HG02938 (cell line): ENCODE measurements around the gene GLTPD2.

ENCODE experiments used
- ATAC-seq: cut with Tn5 transposase; IDR thresholded peaks from one replicate; pipeline ENCODE4 v1.9.1; 2021; ENCODE audit warnings: mild to moderate bottlenecking, moderate library complexity; ENCODE audit not compliant: unreplicated experiment

Gene GLTPD2

GRCh38 chr17:4788807-4789700, at the start of gene GLTPD2:
TSS of gene GLTPD2 (plus strand) at chr17:4788964. CDS start at chr17:4789012, 48 bp downstream.
- no peak for ATAC-seq

GRCh38 chr17:4739122-4740024, 49.4 kb upstream of the GLTPD2 start, which contains the start of the genes CXCL16 and ZMYND15:
TSS of gene CXCL16 (minus strand) at chr17:4739928. CDS start at chr17:4739339, 589 bp downstream.
TSS of gene ZMYND15 (plus strand) at chr17:4739833. CDS start at chr17:4740549, 716 bp downstream.
- no peak for ATAC-seq

- no peak for ATAC-seq
Measured at GRCh38 chr17:4740025-4740351, 48.8 kb upstream of the GLTPD2 start.

- no peak for ATAC-seq
Measured at GRCh38 chr17:4740584-4740983, 48.2 kb upstream of the GLTPD2 start.

- ATAC-seq = no peak
Measured at GRCh38 chr17:4741544-4741943, 47.2 kb upstream of the GLTPD2 start.

GRCh38 chr17:4742133-4742532, 46.6 kb upstream of the GLTPD2 start:
- ATAC-seq = no peak

GRCh38 chr17:4742629-4743028, 46.1 kb upstream of the GLTPD2 start:
- no peak for ATAC-seq

- ATAC-seq = no peak
Measured at GRCh38 chr17:4743216-4743615, 45.5 kb upstream of the GLTPD2 start.

- no peak for ATAC-seq
Measured at GRCh38 chr17:4743898-4744297, 44.9 kb upstream of the GLTPD2 start.

- ATAC-seq = no peak
Measured at GRCh38 chr17:4744999-4745969, 43.5 kb upstream of the GLTPD2 start.

- ATAC-seq = no peak
Measured at GRCh38 chr17:4747847-4748246, 40.9 kb upstream of the GLTPD2 start.

GRCh38 chr17:4748686-4749085, 40.1 kb upstream of the GLTPD2 start:
- ATAC-seq = no peak

- ATAC-seq = no peak
Measured at GRCh38 chr17:4750606-4751005, 38.2 kb upstream of the GLTPD2 start.

GRCh38 chr17:4751932-4752331, 36.8 kb upstream of the GLTPD2 start:
- ATAC-seq = no peak

GRCh38 chr17:4753392-4753791, 35.4 kb upstream of the GLTPD2 start:
- no peak for ATAC-seq

GRCh38 chr17:4759776-4760236, 29.0 kb upstream of the GLTPD2 start:
- ATAC-seq = no peak

- ATAC-seq = no peak
Measured at GRCh38 chr17:4764595-4764994, 24.2 kb upstream of the GLTPD2 start.

- ATAC-seq = no peak
Measured at GRCh38 chr17:4766201-4766600, 22.6 kb upstream of the GLTPD2 start.

- no peak for ATAC-seq
Measured at GRCh38 chr17:4766723-4767122, 22.0 kb upstream of the GLTPD2 start.

GRCh38 chr17:4768298-4768697, 20.5 kb upstream of the GLTPD2 start:
- ATAC-seq = no peak
